ENCODE measurements around the gene MVB12B. TPM values are rescaled to one million over a fixed set of nuclear protein-coding genes. Genes with fewer than 3 reads are reported as not detected.
A peak's percentile ranks its signal among the peaks of the same experiment; 100 is the strongest.

Gene MVB12B
- total and polyA plus RNA-seq, 8 donors = 2.6 to 6.7 (median 4.0) TPM

- intact Hi-C loops (cut with DNase I) = no loop called here
- Histone ChIP-seq H3K36me3 (peaks cover 0 to 4% (median 0%) of the 10 kb centered on the region in 3 donors), H3K4me1 (peaks cover 0 to 7% (median 0%) of the 10 kb centered on the region in 3 donors), H3K9me3 (no peaks in the 10 kb centered on the region), H3K27ac (no peak overlapping the region), H3K4me3 (no peak overlapping the region), H3K27me3 (no peaks in the 10 kb centered on the region)
- DNase-seq = no peak
- no peak for TF ChIP-seq CTCF (IDR thresholded peaks at IDR 0.05)
- 88 to 94% methylated on average over 10 of the region's 10 CpGs for WGBS, 2 donors
- no peak for FAIRE-seq
- peak in 1 of 4 donors; percentile 47 for ATAC-seq
Measured at GRCh38 chr9:126336736-126337325, 10.2 kb downstream of the MVB12B start.

- FAIRE-seq (no peak), ATAC-seq (peak in 1 of 4 donors; percentile 47), DNase-seq (no peak)
- H3K27ac ChIP-seq = no peak overlapping the region
- no peaks in the 10 kb centered on the region for H3K27me3 ChIP-seq
- no peaks in the 10 kb centered on the region for H3K9me3 ChIP-seq
- no peak overlapping the region for H3K4me3 ChIP-seq
- H3K36me3 ChIP-seq = peaks cover 0 to 4% (median 0%) of the 10 kb centered on the region in 3 donors
- TF ChIP-seq CTCF (IDR thresholded peaks at IDR 0.05) = no peak
- peaks cover 0 to 7% (median 0%) of the 10 kb centered on the region in 3 donors for H3K4me1 ChIP-seq
- 65 to 69% methylated on average over 28 to 32 of the region's 32 CpGs for WGBS, 2 donors
- intact Hi-C loops (cut with DNase I) = no loop called here
Measured at GRCh38 chr9:126337729-126338372, 11.2 kb downstream of the MVB12B start.

- Histone ChIP-seq H3K4me1 (peaks cover 0 to 7% (median 0%) of the 10 kb centered on the region in 3 donors), H3K27me3 (no peaks in the 10 kb centered on the region), H3K27ac (no peak overlapping the region), H3K36me3 (peaks cover 0 to 4% (median 0%) of the 10 kb centered on the region in 3 donors), H3K9me3 (no peaks in the 10 kb centered on the region), H3K4me3 (no peak overlapping the region)
- no peak for TF ChIP-seq CTCF (IDR thresholded peaks at IDR 0.05)
- FAIRE-seq = no peak
- no peak for DNase-seq
- intact Hi-C loops (cut with DNase I) = no loop called here
- no peak for ATAC-seq
- WGBS, 2 donors = 67 to 68% methylated on average over 3 of the region's 3 CpGs
Measured at GRCh38 chr9:126338945-126339344, 12.3 kb downstream of the MVB12B start.

GRCh38 chr9:126341426-126341825 is 14.8 kb downstream of the MVB12B start:
- 85 to 90% methylated on average over 4 of the region's 4 CpGs for WGBS, 2 donors
- no peak overlapping the region for H3K4me3 ChIP-seq
- no peak for ATAC-seq
- no peak for TF ChIP-seq CTCF (IDR thresholded peaks at IDR 0.05)
- peaks cover 0 to 4% (median 0%) of the 10 kb centered on the region in 3 donors for H3K36me3 ChIP-seq
- H3K27me3 ChIP-seq = no peaks in the 10 kb centered on the region
- intact Hi-C loops (cut with DNase I) = no loop called here
- no peaks in the 10 kb centered on the region for H3K4me1 ChIP-seq
- DNase-seq = no peak
- no peak overlapping the region for H3K27ac ChIP-seq
- no peaks in the 10 kb centered on the region for H3K9me3 ChIP-seq
- FAIRE-seq = no peak

GRCh38 chr9:126341902-126342301 is 15.3 kb downstream of the MVB12B start:
- FAIRE-seq (no peak), DNase-seq (no peak), ATAC-seq (no peak)
- Histone ChIP-seq H3K9me3 (no peaks in the 10 kb centered on the region), H3K36me3 (peaks cover 0 to 4% (median 0%) of the 10 kb centered on the region in 3 donors), H3K27me3 (no peaks in the 10 kb centered on the region), H3K27ac (no peak overlapping the region), H3K4me1 (no peaks in the 10 kb centered on the region), H3K4me3 (no peak overlapping the region)
- 94% methylated on average over 4 of the region's 4 CpGs for WGBS, 2 donors
- intact Hi-C loops (cut with DNase I) = no loop called here
- TF ChIP-seq CTCF (IDR thresholded peaks at IDR 0.05) = no peak
